GM12872 (cell line): ENCODE measurements around the gene PDCL3.

Experiments used
- CTCF ChIP-seq: IDR thresholded peaks from 3 replicates; pipeline ENCODE4 v1.5.1; 2011; ENCODE audit warnings: low read depth, mild to moderate bottlenecking, low read length, moderate library complexity; ENCODE audit not compliant: insufficient read depth

PDCL3 gene

GRCh38 chr2:100562613-100563406 lies at the start of gene PDCL3:
Gene PDCL3, plus strand, starts transcription at chr2:100562993. Its CDS starts 75 bp downstream, at chr2:100563068.
- TF ChIP-seq CTCF = 0 out of 3 replicates have a peak, but pooled peaks have one; percentile 7

GRCh38 chr2:100513650-100514049 lies 49.1 kb upstream of the PDCL3 start:
- TF ChIP-seq CTCF = no peak

DNA sequence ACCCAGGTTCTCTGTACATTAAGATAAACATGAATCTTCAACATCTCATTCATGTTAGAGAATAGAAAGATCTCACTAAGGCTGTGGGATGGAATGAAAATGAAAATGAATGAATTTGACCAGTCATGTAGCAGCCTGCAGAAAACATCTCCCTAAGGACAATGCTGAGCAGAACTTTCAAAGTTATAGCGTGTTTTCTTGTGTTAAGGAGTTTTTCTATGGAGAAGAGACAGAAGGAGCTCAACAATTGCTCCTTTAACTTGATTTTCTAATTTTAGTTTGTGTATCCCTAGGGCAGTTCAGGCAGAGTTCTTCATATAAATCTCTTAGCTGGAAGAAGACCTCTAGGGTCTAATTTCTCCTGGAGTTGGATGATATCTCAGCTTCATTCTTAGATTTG lies 45.2 kb upstream of the PDCL3 start:
- no peak for TF ChIP-seq CTCF

DNA sequence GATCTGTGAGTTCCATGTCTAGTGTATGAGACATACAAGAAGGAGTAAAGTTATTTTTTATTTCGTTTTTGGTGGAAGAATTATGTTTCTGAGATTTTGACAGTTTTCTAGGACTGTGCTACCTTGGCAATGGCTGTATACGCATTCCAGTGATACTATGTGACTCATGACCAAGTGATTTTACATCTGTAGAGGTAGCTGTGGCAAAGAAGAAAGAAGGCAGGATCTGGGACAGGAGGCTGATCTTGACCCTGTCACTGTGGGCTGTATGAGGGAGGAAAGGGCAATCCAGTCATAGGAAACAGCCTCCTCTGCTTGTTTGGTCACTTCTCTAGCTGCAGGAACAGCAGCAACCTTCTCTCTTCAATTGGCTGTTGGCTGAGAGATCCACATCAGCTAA lies 44.0 kb upstream of the PDCL3 start:
- TF ChIP-seq CTCF = no peak

DNA sequence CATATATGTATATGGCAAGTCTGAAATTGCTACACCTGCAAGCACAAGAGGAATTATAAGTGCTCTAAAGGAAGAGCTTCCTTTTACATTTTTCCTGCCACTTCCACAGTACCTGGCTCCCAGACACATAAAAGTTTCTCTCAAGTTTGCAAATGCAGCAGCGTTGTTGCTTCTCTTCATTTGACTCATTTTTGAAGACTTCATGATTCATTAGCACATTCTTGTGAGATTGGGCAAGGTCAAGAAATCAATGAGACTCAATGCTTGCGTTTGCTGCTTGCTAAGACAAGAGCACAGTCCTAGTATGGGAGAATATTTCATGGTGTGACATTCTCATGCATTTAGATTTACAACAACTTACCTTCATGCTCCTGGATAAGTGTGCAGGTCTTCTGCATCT lies 42.6 kb upstream of the PDCL3 start:
- TF ChIP-seq CTCF = no peak

DNA sequence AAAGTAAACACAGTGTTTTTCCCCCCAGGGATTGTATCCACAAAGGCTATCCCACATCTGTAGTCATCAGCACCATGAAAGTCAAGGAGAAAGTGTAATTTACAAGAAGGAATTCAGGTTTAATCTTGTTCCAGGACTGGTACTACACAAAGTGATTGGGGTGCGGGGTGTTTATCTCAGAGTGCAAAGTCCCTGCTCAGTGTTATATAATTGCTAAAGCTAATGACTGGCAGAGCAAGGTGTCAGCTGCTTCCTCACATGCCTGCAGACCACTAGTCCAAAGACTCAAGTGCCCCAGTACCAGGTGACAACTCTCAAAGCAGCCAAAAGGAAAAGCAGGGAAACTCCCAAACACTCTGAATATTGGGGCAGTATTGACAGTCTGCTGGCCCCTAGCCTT lies 40.4 kb upstream of the PDCL3 start:
- TF ChIP-seq CTCF = no peak

- no peak for TF ChIP-seq CTCF
Observed at GRCh38 chr2:100524331-100524730, 38.5 kb upstream of the PDCL3 start.
